ENCODE measurements around the gene PFKL. TPM values are rescaled to one million over a fixed set of nuclear protein-coding genes. Genes with fewer than 3 reads are reported as not detected.
"Not testable (repeated sequence)": the region's sequence is repeated elsewhere in the genome, so short reads cannot be mapped to it uniquely, and the experiment has no call there.

Gene PFKL
- polyA plus RNA-seq, 3 donors = 50.2 to 134 (median 87.7) TPM

- no peak overlapping the region for H3K27ac ChIP-seq (ENCODE audit: low read depth, low read length)
- 85 to 88% (median 86%) methylated on average over 15 to 18 of the region's 18 CpGs for WGBS, 3 donors
These were observed 27.5 kb upstream of the PFKL start for GRCh38 chr21:44272284-44272858.

GRCh38 chr21:44273046-44273445 is 26.8 kb upstream of the PFKL start:
- H3K27ac ChIP-seq (ENCODE audit: low read depth, low read length) = no peak overlapping the region
- 77 to 86% (median 86%) methylated on average over 7 of the region's 7 CpGs for WGBS, 3 donors

DNA sequence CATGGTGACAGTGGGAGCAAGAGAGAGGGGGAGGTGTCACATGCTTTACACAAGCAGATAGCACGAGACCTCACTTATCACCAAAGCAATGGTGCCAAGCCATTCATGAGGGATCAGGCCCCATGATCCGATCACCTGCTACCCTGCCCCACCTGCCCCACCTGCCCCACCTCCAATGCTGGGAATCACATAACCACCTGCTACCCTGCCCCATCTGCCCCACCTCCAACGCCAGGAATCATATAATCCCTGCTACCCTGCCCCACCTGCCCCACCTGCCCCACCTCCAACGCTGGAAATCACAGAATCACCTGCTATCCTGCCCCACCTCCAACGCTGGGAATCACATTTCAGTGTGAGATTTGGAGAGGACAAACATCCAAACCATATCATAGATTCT is 24.8 kb upstream of the PFKL start:
- H3K27ac ChIP-seq (ENCODE audit: low read depth, low read length) = no peak overlapping the region
- 67 to 83% (median 81%) methylated on average over 5 of the region's 5 CpGs for WGBS, 3 donors

GRCh38 chr21:44279354-44280260 is 20.2 kb upstream of the PFKL start:
- 82 to 89% (median 87%) methylated on average over 19 of the region's 19 CpGs for WGBS, 3 donors
- H3K27ac ChIP-seq (ENCODE audit: low read depth, low read length) = no peak overlapping the region

- no peak overlapping the region for H3K27ac ChIP-seq (ENCODE audit: low read depth, low read length)
- WGBS, 3 donors = 89 to 98% (median 95%) methylated on average over 9 of the region's 9 CpGs
These were observed 18.1 kb upstream of the PFKL start for GRCh38 chr21:44281801-44282200.

DNA sequence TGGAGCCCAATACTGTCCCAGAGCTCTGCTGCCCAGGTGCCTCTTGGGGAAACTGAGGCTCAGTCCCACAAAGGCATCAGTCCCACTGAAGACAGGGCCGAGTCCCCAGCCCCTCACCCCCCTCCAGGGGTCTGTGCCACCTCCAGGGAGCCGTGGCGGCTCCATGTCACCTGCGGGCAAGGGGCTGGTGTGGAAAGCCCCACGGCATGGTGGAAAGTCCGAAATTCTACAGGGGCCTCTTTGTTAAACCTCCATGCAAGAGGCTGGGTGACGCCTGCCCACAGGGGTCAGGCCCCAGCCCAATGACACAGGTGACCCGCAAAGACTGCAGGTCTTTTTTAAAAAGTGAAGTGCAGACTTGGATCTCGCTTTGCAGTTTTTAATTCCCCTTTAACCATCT is 17.5 kb upstream of the PFKL start:
- WGBS, 3 donors = 85 to 90% (median 87%) methylated on average over 9 of the region's 9 CpGs
- no peak overlapping the region for H3K27ac ChIP-seq (ENCODE audit: low read depth, low read length)

- WGBS, 3 donors = 60 to 72% (median 68%) methylated on average over 11 of the region's 11 CpGs
- not testable (repeated sequence) for H3K27ac ChIP-seq (ENCODE audit: low read depth, low read length)
These were observed 16.6 kb upstream of the PFKL start for GRCh38 chr21:44283211-44283785.

- 48 to 72% (median 56%) methylated on average over 11 of the region's 11 CpGs for WGBS, 3 donors
- no peak overlapping the region for H3K27ac ChIP-seq (ENCODE audit: low read depth, low read length)
These were observed 15.9 kb upstream of the PFKL start for GRCh38 chr21:44283948-44284347.

DNA sequence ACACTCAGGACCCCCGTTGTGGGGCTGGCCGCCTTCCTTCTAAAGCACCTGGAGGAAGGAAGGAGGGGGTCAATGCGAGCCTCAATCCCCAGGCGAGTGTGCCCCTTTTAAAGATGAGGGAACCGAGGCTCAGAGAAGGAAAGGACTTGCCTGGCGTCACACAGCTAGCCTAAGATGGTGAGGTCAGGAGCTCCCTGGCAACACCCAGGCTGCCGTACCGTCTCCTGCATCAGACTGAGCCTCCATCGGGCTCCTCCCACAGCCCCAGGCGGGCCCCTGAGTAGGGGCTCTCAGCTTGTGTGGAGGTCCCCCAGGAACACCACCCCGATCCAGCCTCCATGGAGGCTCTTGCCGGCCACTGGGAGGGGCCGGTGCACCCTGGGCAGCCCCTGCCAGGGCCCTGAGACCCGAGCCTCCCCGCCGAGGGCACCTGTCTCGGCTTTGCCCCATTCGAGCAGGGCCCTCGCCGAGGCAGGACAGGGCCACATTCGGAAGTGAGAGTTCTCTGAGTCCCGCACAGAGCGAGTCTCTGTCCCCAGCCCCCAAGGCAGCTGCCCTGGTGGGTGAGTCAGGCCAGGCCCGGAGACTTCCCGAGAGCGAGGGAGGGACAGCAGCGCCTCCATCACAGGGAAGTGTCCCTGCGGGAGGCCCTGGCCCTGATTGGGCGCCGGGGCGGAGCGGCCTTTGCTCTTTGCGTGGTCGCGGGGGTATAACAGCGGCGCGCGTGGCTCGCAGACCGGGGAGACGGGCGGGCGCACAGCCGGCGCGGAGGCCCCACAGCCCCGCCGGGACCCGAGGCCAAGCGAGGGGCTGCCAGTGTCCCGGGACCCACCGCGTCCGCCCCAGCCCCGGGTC is 14.5 kb upstream of the PFKL start, which contains the start of gene AIRE:
TSS of gene AIRE (plus strand) at position 739 of the 855 bp plus-strand sequence. CDS start 131 bp downstream, outside the sequence.
- no peak within 1 kb of the TSS for H3K27ac ChIP-seq (ENCODE audit: low read depth, low read length)
- WGBS, 3 donors = 27 to 45% (median 35%) methylated on average over 48 to 56 of the region's 56 CpGs

DNA sequence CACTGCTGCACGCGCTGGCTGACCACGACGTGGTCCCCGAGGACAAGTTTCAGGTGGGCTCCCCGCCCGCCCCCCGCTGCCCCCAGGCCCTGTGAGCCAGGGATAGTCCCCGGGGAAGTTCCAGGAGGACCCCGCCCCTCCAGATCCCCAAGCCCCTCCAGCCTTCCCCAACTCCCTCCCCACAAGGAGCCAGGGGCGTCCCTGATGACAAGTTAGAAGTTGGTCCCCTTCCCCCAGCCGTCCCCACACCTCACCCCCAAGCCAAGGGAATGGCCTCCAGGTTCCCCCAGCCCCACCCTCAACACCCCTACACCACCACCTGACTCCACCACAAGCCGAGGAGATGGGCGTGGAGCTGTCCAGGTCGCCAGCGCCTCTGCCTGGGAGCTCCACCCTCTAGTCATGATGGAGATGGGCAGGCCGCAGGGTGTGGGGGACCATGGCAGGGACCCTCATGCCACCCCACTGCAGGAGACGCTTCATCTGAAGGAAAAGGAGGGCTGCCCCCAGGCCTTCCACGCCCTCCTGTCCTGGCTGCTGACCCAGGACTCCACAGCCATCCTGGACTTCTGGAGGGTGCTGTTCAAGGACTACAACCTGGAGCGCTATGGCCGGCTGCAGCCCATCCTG is 13.7 kb upstream of the PFKL start:
- 41 to 68% (median 61%) methylated on average over 19 to 21 of the region's 21 CpGs for WGBS, 3 donors
- no peak overlapping the region for H3K27ac ChIP-seq (ENCODE audit: low read depth, low read length)

DNA sequence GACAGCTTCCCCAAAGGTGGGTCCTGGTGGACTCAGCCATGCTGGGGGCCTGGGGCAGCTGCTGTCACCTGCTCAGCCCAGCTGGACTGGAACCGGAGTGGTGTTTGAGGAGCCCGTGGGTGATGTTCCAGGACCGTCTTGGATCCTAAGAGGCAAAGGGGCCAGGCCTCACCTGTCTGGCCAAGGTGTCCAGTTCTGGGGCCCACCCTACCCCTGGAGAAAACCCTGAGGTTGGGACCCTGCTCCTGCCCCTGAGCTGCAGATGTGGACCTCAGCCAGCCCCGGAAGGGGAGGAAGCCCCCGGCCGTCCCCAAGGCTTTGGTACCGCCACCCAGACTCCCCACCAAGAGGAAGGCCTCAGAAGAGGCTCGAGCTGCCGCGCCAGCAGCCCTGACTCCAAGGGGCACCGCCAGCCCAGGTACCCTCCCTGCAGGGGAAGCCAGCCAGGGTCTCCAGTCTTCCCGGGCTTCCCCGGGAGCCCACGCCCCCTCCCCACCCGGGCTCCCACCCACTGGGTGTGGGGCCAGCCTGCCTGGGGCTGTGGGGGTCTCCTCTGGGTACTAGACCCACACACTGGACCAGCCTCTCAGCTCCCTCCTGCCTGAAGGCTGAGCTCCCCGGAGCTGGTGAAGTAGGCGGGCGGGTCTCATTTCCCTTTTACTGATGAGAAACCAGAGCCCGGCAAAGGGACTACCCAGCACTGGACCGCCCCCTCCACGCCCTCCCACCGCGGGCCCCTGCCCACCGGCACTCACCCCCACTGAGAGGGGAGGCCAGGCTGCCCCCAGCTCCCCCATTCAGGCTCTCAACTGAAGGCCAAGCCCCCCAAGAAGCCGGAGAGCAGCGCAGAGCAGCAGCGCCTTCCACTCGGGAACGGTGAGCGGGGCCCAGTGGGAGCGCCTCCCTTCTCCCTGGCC is 12.9 kb upstream of the PFKL start:
- no peak overlapping the region for H3K27ac ChIP-seq (ENCODE audit: low read depth, low read length)
- WGBS, 3 donors = 65 to 69% (median 66%) methylated on average over 31 of the region's 31 CpGs

- no peak overlapping the region for H3K27ac ChIP-seq (ENCODE audit: low read depth, low read length)
- 88 to 93% (median 89%) methylated on average over 23 of the region's 23 CpGs for WGBS, 3 donors
These were observed 11.4 kb upstream of the PFKL start for GRCh38 chr21:44288251-44289110.

DNA sequence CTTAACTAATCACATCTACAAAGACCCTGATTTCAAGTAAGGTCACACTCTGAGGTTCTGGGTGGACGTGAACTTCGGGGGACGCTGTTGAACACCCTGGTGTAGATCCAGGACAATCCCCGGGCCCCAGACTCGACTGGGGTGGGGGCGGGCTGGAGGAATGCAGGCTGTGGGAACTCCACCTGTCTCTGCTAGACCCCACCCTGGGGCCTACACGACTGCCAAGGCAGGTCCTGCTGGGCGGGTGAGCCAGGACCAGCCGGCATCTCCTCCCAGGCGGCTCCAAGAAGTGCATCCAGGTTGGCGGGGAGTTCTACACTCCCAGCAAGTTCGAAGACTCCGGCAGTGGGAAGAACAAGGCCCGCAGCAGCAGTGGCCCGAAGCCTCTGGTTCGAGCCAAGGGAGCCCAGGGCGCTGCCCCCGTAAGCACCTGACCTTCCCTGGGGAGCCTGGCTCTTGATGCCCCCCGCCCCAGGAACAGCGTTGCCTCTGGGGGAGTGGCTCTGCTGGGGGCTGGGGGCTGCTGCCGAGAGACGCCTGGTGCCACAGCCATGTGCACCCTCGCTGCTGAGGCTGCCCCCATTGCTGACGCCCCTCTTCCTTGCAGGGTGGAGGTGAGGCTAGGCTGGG is 10.4 kb upstream of the PFKL start:
- 80 to 88% (median 86%) methylated on average over 24 of the region's 24 CpGs for WGBS, 3 donors
- no peak overlapping the region for H3K27ac ChIP-seq (ENCODE audit: low read depth, low read length)

- no peak overlapping the region for H3K27ac ChIP-seq (ENCODE audit: low read depth, low read length)
- 76 to 91% (median 88%) methylated on average over 14 to 16 of the region's 16 CpGs for WGBS, 3 donors
These were observed 9.4 kb upstream of the PFKL start for GRCh38 chr21:44290327-44291077.

Measured in adipose tissue (tissue), 3 donors.